GM12874 (cell line): Measurements from ENCODE around the gene PRKD2.

Experiments used
- CTCF ChIP-seq: IDR thresholded peaks from 2 replicates; pipeline ENCODE4 v1.5.1; 2011; ENCODE audit warnings: low read depth, mild to moderate bottlenecking, control low read depth, low read length, moderate library complexity; ENCODE audit not compliant: insufficient read depth

The PRKD2 gene

GRCh38 chr19:46726551-46726950 is 9.6 kb upstream of the PRKD2 start:
- no peak for TF ChIP-seq CTCF

GRCh38 chr19:46725859-46726393 is 9.0 kb upstream of the PRKD2 start:
- TF ChIP-seq CTCF: no peak

- no peak for TF ChIP-seq CTCF
These were observed 8.3 kb upstream of the PRKD2 start for GRCh38 chr19:46725036-46725820.

GRCh38 chr19:46724468-46724867 is 7.6 kb upstream of the PRKD2 start:
- no peak for TF ChIP-seq CTCF

GRCh38 chr19:46723471-46723870 is 6.6 kb upstream of the PRKD2 start:
- no peak for TF ChIP-seq CTCF

- TF ChIP-seq CTCF: no peak
These were observed 6.1 kb upstream of the PRKD2 start for GRCh38 chr19:46723023-46723461.

- no peak for TF ChIP-seq CTCF
These were observed 5.6 kb upstream of the PRKD2 start for GRCh38 chr19:46722421-46723022.
